Measurements from ENCODE around the gene PDCD7. TPM values are rescaled to one million over a fixed set of nuclear protein-coding genes. Genes with fewer than 3 reads are reported as not detected.
A peak's percentile ranks its signal among the peaks of the same experiment; 100 is the strongest.
"Not testable (repeated sequence)": the region's sequence is repeated elsewhere in the genome, so short reads cannot be mapped to it uniquely, and the experiment has no call there.

The PDCD7 gene
- total RNA-seq, 1 donor from 2014 or later, result 40.8 TPM

- TF ChIP-seq CTCF (conservative IDR thresholded peaks at IDR 0.05), result no peak
- Mint-ChIP-seq H3K27me3 (ENCODE audit: low read depth) (no peaks in the 10 kb centered on the region), H3K9me3 (no peaks in the 10 kb centered on the region), H3K36me3 (ENCODE audit: low read depth) (no peaks in the 10 kb centered on the region), H3K4me3 (no peak overlapping the region), H3K4me1 (no peaks in the 10 kb centered on the region), H3K27ac (ENCODE audit: unreplicated experiment) (no peak overlapping the region)
- DNase-seq (ENCODE audit: low read depth, low spot score), result no peak
These were observed 30.5 kb upstream of the PDCD7 start for GRCh38 chr15:65164139-65164538.

GRCh38 chr15:65163041-65163440 lies 29.4 kb upstream of the PDCD7 start:
- Mint-ChIP-seq H3K9me3 (no peaks in the 10 kb centered on the region), H3K4me3 (no peak overlapping the region), H3K27me3 (ENCODE audit: low read depth) (no peaks in the 10 kb centered on the region), H3K4me1 (no peaks in the 10 kb centered on the region), H3K36me3 (ENCODE audit: low read depth) (no peaks in the 10 kb centered on the region), H3K27ac (ENCODE audit: unreplicated experiment) (no peak overlapping the region)
- TF ChIP-seq CTCF (conservative IDR thresholded peaks at IDR 0.05), result no peak
- DNase-seq (ENCODE audit: low read depth, low spot score), result no peak

GRCh38 chr15:65156692-65157091 lies 23.1 kb upstream of the PDCD7 start:
- Mint-ChIP-seq H3K27ac (ENCODE audit: unreplicated experiment) (no peak overlapping the region), H3K9me3 (no peaks in the 10 kb centered on the region), H3K27me3 (ENCODE audit: low read depth) (no peaks in the 10 kb centered on the region), H3K4me1 (no peaks in the 10 kb centered on the region), H3K36me3 (ENCODE audit: low read depth) (peaks cover 9% of the 10 kb centered on the region), H3K4me3 (no peak overlapping the region)
- TF ChIP-seq CTCF (conservative IDR thresholded peaks at IDR 0.05), result no peak
- no peak for DNase-seq (ENCODE audit: low read depth, low spot score)

GRCh38 chr15:65154720-65155119 lies 21.1 kb upstream of the PDCD7 start:
- H3K36me3 Mint-ChIP-seq (ENCODE audit: low read depth), result peaks cover 12% of the 10 kb centered on the region
- H3K27ac Mint-ChIP-seq (ENCODE audit: unreplicated experiment), result no peak overlapping the region
- no peak for DNase-seq (ENCODE audit: low read depth, low spot score)
- no peaks in the 10 kb centered on the region for H3K9me3 Mint-ChIP-seq
- H3K4me3 Mint-ChIP-seq, result no peak overlapping the region
- TF ChIP-seq CTCF (conservative IDR thresholded peaks at IDR 0.05), result no peak
- H3K4me1 Mint-ChIP-seq, result no peaks in the 10 kb centered on the region
- no peaks in the 10 kb centered on the region for H3K27me3 Mint-ChIP-seq (ENCODE audit: low read depth)

- Mint-ChIP-seq H3K27ac (ENCODE audit: unreplicated experiment) (no peak overlapping the region), H3K4me1 (no peaks in the 10 kb centered on the region), H3K36me3 (ENCODE audit: low read depth) (peaks cover 5% of the 10 kb centered on the region), H3K9me3 (no peaks in the 10 kb centered on the region), H3K27me3 (ENCODE audit: low read depth) (no peaks in the 10 kb centered on the region), H3K4me3 (no peak overlapping the region)
- no peak for DNase-seq (ENCODE audit: low read depth, low spot score)
- TF ChIP-seq CTCF (conservative IDR thresholded peaks at IDR 0.05), result no peak
These were observed 14.3 kb upstream of the PDCD7 start for GRCh38 chr15:65147902-65148301.

- Mint-ChIP-seq H3K4me3 (no peak overlapping the region), H3K27ac (ENCODE audit: unreplicated experiment) (no peak overlapping the region), H3K36me3 (ENCODE audit: low read depth) (peaks cover 1% of the 10 kb centered on the region), H3K27me3 (ENCODE audit: low read depth) (no peaks in the 10 kb centered on the region), H3K9me3 (no peaks in the 10 kb centered on the region), H3K4me1 (no peaks in the 10 kb centered on the region)
- TF ChIP-seq CTCF (conservative IDR thresholded peaks at IDR 0.05), result no peak
- DNase-seq (ENCODE audit: low read depth, low spot score), result no peak
These were observed 12.8 kb upstream of the PDCD7 start for GRCh38 chr15:65146438-65146837.

GRCh38 chr15:65138631-65139030 lies 5.0 kb upstream of the PDCD7 start:
- peaks cover 17% of the 10 kb centered on the region for H3K9me3 Mint-ChIP-seq
- not testable (repeated sequence) for H3K36me3 Mint-ChIP-seq (ENCODE audit: low read depth); H3K27me3 Mint-ChIP-seq (ENCODE audit: low read depth); H3K4me1 Mint-ChIP-seq; H3K27ac Mint-ChIP-seq (ENCODE audit: unreplicated experiment); H3K4me3 Mint-ChIP-seq; DNase-seq (ENCODE audit: low read depth, low spot score)

GRCh38 chr15:65137893-65138292 lies 4.3 kb upstream of the PDCD7 start:
- not testable (repeated sequence) for H3K27ac Mint-ChIP-seq (ENCODE audit: unreplicated experiment); H3K27me3 Mint-ChIP-seq (ENCODE audit: low read depth); DNase-seq (ENCODE audit: low read depth, low spot score); H3K4me1 Mint-ChIP-seq; H3K36me3 Mint-ChIP-seq (ENCODE audit: low read depth)
- Mint-ChIP-seq H3K9me3 (peaks cover 17% of the 10 kb centered on the region), H3K4me3 (peak overlapping the region; percentile 5)
